ENCODE results near the gene ZNF527.

DNA sequence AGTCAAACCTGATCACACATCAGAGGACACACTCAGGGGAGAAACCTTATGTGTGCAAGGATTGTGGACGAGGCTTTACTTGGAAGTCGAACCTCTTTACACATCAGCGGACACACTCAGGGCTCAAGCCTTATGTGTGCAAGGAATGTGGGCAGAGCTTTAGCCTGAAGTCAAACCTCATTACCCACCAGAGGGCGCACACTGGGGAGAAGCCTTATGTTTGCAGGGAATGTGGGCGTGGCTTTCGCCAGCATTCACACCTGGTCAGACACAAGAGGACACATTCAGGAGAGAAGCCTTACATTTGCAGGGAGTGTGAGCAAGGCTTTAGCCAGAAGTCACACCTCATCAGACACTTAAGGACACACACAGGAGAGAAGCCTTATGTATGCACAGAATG, 8.2 kb upstream of the ZNF527 start:
- TF ChIP-seq, protein P1, sequence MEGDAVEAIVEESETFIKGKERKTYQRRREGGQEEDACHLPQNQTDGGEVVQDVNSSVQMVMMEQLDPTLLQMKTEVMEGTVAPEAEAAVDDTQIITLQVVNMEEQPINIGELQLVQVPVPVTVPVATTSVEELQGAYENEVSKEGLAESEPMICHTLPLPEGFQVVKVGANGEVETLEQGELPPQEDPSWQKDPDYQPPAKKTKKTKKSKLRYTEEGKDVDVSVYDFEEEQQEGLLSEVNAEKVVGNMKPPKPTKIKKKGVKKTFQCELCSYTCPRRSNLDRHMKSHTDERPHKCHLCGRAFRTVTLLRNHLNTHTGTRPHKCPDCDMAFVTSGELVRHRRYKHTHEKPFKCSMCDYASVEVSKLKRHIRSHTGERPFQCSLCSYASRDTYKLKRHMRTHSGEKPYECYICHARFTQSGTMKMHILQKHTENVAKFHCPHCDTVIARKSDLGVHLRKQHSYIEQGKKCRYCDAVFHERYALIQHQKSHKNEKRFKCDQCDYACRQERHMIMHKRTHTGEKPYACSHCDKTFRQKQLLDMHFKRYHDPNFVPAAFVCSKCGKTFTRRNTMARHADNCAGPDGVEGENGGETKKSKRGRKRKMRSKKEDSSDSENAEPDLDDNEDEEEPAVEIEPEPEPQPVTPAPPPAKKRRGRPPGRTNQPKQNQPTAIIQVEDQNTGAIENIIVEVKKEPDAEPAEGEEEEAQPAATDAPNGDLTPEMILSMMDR (conservative IDR thresholded peaks at IDR 0.05; ENCODE audit: low read depth, low read length), result no peak
- TF ChIP-seq EZH2 (IDR thresholded peaks at IDR 0.05; ENCODE audit: low read length, unreplicated experiment), result no peak

Measured in PC-3 (cell line).